Measurements from ENCODE around the gene ESRRG.

The ESRRG gene

DNA sequence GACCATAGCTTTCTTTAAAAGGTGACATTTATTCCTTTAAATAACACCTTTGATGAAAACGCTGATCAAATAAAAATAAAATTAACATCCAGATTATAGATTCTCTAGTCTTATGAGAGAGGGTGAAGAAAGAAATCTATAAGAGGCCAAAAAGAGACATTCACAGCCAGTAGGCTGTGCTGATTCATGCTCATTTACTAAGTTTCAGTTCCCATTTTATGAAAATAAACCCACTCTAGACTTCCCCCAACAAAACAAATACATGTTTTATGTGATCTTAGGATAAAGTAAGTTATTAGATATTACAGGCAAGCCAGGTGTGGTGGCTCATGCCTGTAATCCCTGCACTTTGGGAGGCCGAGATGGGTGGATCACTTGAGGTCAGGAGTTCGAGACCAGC, 21.1 kb downstream of the ESRRG start:
- peak; percentile 11 for DNase-seq

DNA sequence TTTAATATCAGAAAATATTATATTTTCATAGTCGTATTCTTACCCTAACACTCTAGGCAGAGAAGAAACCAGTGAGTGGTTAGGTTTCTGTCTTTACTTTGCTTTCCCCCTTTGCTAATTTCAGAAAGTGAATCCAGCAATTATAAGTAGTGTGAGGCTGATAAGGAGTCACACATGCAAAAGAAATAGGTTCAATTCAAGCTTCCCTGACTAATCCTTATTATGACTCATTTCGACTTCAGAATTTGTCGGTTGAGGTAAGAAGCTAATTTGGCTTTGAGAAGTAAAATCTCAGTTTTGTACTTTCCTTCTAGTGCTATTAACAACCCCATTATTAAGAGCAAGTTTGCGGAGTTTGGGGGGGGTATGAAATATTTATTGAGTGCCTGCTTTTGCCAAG, 22.4 kb downstream of the ESRRG start:
- no peak for DNase-seq

DNA sequence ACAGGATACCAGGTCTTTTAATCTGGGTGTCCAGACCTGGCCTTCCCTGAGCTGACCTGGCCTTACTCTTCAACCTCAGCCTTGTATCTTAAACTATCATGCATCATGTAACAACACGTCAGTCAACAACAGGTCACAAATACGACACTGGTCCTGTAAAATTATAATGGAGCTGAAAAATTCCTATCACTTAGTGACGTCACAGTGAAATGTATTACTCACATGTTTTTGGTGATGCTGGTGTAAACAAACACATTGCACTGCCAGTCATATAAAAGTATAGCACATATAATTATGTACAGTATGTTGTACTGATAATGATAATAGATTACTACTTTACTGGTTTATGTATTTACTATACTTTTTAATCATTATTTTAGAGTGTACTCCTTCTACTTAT, 31.5 kb downstream of the ESRRG start:
- DNase-seq, result no peak

DNA sequence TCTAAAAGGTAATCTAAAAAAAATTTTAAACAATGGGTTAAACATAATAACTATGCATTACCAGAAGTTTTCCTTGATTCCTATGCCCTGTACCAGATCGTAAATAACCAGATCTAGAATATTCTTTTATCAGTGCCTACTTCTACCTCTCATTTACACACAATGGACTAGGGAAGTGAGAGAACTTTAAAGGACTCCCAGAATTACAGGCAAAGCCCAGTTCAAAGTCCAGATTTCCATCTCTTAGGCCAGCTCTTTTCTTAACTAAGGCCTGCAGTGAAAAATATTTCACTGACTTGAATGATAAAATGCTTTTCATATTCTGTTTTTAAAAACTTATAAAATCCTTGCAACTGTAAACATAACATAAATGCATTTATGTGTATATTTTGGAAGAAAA, 32.6 kb downstream of the ESRRG start:
- no peak for DNase-seq

DNA sequence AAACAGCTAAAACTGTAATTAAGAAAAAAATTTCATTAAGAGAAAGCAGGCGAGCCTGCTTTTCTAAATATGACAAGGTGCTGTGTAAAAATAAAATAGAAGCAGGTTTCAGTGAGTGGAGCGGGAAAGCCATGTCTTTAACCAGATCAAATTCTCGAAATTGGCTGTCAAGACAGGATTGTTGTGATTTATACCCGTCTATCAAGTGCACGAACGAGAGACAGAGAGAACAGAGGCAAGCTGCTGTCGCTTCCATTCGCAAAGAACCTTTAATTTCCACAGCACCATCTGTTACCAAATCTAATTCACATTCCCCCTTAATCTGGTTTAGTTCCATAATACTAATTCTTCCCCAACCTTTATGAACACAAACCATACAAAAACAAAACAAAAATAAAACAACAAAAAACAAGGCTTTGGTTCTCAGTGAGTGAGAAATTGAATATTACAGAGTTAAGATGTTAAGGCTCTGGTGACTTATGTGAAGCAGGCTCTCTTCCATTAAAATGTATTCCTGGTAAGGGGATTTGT, 35.0 kb downstream of the ESRRG start:
- no peak for DNase-seq

DNA sequence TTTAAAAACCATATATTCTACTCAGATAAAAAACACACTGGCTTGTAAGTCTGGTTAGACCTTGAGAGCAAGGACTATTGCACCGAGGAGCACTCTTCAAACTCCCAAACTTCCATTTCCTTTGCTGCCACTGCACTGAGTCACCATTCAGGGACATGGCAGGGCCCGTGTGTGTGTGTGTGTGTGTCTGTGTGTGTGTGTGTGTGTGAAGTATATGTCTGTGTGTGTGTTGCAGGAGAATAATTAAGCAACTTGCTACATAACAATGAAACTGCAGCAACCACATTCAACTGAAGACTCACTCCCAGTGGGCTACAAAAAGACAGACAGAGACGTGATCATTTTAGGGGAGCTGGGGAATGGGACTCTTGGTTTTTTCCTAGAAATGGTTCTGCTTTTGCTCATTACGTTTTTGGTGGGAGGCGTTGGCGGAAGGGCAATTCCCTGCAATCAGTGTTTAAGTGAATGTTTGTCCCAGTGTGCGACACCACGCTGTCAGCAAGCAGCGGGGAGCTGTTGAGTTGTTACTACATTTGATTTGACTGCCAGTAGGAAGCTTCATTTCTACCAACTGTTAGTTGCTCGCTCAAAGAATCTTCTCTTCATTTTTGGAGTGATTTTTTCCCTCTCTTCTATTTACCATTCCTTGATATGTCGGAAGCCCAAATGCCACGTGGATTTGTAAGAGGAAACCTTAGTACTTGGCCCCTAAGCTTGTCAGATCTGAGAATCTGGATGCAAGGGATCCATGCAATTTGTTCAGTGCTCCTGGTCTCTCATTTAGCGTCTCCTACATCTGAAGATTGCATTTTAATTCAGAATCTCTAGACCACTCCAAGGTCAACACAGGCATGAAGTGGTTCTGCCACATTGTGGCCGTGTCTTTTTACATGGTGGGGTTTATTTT, 36.1 kb downstream of the ESRRG start:
- DNase-seq, result no peak

DNA sequence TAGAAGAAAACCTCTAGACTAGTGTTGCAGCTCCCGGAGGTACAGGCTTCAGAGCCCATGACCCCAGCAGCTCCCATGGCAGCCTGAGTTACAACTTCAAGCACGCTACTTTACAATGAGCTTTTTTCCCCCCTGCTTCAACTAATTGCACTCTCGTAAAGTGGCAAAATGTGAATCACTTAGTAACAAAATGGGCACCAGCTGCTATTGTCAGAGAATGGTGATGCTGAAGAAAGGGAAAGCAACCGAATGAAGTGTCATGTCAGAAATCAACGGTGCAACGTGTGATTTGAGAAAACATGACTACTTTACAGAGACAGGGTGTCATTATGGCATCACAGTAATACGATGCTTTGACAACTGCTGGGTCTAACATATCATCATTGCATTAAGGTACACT, 40.5 kb downstream of the ESRRG start:
- no peak for DNase-seq

DNA sequence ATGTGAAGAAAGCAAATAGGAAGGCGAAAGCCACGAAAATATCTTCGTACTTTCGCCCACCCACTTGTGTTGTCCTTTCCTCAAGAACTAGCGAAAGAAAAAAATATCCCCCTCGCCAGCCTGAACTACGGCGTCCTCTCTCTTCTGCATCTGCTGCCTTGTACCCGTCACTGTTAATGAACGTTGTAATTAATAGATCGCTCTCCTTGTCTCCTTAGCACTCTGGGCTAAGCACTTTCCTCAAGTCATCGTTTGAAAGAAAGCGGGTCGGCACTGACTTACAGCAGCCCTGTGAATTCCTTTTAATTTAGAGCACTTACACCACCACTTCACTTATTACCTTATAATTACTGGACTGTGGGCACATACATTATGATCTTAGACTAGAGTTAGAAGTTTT, 44.1 kb downstream of the ESRRG start:
- DNase-seq, result no peak

DNA sequence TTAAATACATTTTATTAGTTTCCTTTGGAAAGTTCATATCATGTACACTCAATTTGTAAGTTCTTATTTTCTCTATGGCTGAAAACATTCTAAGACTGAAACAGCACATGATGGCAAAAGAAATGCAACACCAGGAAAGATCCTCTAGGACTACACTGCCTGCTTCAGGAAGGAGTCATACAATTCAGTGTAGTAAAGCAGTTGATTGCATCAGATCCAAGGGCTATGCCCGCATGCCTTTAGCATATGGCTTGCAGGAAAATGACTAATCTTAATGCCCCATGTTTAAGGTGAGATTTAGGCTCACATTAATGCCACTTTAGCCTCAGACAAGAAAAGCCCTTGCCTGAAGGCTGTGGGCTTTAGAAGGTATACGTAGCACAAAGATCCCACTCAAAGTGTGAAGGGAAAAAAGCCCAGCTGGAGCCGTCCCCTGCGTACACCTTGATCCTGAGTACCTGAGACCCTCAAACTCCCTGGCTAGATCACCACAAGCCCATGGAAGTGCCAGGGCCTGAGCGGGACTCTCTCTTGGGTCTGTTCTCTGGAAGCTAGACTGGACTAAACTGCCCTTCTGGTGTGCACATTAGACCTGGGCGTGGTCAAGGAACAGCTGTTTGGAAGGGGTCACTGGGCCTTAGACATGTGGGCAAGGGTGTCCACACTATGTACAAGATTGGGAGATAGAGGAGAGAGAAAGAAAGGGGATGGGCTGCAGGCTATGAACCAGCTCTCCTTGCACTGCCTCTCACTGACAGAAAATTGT, 52.9 kb downstream of the ESRRG start:
- DNase-seq, result no peak

DNA sequence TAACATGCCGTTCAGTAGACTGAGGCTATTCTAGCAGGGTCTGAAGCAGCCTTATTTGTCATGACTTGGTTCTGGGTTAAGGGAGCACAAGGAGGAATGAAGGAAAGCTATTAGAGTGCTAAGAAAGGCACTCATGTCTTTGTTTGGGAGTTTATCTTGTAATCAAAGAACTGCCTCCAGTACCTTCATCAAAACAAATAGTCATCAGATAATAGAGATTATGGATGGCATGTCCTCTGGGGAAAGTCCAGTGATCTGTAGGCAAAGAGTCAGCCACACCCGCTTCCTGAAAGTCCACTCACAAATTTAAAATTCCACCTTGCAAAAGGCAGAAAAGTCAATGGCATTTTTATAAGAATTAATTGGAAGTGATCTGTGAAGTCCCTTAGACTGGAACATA, 56.8 kb downstream of the ESRRG start:
- no peak for DNase-seq

DNA sequence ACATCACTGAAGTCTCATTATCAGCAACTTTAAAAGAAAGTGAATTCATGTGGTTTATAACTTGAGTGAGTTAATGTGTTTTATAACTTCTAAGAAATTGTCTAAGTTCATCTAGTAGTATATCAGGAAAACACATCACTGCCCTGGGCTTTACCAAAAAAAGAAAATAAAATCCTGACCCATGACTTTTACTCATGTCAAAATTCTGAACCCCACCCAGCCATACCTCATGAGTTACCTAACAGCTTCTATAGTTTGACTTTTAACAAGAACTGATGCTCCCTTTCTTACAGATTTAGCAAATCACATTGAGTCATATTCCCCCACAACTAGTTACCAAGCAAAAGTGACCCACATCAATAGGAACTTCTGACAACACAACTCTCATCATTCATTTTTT, 57.4 kb downstream of the ESRRG start:
- no peak for DNase-seq

DNA sequence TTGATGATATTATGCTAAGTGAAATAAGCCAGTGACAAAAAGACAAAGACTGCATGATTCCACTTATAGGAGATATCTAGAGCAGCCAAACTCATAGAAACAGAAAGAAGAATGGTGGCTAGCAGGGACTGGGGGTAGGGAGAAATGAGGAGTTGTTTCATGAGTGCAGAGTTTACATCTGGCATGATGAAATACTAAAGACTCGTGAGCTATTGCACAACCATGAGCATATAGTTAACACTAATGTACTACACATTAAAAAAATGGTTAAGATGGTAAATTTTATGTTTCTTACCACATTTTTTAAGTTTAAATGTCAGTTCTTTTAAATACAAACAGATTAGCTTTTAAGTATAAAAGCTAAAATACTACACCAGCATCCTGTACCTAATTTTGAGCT, 57.8 kb downstream of the ESRRG start:
- DNase-seq, result peak; percentile 47

DNA sequence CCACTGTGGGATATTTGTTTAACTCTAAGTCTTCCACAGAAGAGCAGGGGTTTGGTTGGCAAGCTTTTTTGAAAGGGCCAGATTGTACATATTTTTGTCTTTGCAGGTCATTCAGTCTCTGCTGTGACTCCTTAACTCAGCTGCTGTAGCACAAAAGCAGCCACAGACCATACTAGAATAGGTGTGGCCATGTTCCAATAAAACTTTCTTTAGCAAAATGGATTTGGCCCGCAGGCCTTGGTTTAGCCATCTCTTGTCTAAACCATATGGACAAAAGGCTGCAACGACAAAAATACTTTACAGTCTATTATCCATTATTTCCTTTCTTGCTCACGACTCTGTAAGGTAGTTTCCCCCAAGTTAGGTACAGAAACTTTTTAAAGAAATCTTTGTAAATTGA, 60.5 kb downstream of the ESRRG start:
- DNase-seq, result no peak

DNA sequence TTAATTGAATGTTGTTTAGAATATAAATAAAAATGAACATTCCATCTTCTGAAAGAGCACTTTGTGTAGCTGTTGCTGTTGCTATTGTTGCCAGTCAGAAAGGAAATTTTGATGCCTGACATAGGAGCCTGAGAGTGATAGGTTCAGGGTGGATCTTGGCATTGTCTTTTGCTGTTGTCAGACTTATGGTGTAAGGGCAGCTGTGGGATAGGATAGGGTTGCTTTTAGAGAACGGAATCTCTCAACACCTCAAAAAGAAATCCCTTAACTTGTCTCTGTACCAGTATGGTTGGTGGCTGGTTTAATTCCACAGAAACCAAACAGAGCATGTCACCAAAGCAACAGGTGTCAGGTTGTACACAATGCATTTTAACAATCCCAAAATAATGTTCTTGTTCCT, 62.7 kb downstream of the ESRRG start:
- DNase-seq, result no peak

DNA sequence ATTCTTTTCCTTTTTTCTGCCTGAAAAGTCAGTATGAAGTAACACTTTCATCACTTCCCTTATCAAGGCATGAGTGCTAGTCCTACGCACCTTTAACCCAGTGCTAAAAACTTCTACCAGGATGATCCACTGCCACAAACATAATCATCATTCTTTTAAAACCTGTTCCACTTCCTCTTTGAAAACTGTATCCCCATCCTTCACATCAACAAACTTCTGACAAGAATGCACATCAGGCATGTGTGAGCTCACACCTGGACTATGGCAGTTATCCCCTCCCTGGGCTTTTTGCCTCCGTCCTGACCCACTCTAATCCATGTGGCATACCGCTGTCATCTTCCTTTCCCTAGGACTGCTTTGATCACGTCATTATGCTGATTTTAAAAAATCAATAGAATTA, 70.2 kb downstream of the ESRRG start:
- no peak for DNase-seq

DNA sequence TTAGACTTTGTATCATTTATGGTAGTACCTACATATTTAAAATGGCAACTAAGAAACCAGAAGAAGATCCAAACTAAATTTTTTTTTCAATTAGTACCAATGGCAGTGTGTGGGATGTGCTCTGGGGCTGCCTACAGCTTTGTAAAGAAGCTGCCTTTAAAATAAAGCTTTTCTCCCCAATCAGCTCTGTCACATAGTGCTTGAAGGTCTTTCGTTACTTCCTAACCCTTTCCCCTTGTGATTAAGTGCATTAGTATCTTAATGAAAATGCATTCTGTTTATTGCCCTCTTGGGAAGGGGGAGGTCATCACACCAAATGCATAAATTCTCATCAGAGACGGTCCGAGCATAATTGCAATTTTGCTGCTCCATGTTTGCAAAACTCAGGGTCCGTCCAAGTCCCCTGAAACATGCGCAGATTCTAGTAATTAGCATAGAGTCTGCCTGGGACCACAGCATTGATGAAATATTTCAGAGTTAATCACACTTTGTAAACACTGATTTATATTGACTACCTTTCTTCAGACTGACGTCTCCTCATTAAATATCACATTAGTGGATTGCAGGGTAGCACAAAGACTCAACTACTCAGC, 71.3 kb downstream of the ESRRG start:
- no peak for DNase-seq

DNA sequence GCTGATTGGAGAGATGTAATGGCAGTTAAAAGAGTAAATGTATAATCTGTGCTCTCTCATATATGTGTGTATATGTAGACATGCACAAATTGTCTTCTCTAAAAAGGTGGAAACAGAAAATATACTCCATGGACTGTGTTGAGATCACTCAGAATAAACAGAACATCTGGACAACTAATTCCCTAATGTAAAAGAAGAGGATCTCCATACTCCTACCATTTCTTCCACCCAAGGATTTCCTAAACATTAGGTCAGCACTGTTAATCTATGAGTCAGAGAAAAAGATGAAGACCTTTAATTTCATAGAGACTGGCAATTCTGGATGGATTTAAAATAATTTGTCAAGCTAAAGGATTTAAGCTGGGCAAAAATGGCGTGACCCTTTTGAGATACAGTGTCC, 80.1 kb downstream of the ESRRG start:
- DNase-seq, result no peak

DNA sequence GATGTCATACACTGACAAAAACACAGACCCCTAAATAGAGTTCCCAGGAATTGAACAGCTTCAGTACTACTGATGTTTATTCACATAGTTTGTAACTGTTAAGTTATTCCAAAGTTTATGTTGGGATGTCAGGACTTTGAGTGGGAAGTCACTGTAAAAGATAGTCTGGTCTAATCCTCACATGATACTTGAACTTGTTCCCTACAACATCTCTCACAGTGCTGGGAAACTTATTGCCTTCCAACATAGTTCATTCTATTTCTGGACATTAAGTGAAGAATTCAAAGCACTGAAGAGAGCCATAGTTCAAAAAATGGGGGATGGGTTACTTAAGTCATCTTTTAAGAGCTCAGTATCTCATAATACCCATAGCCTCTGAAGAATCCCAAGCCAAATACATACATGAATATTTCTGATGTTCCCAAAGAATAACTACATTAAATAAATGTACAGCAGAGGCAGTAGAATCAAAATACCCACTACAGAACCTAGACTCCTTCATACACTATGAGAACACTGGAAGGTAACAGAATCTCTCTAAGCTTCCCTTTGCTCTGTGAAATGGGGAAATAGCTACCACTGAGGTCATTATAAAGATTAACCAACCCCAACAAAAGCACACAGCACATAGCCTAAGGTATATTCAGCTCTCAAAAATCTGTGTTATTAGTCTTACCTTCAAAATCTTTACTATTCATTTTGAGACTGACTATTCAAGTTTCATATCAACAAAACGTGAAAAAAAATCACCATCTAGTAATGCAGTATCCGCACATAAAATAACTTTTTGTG, 81.4 kb downstream of the ESRRG start:
- no peak for DNase-seq

DNA sequence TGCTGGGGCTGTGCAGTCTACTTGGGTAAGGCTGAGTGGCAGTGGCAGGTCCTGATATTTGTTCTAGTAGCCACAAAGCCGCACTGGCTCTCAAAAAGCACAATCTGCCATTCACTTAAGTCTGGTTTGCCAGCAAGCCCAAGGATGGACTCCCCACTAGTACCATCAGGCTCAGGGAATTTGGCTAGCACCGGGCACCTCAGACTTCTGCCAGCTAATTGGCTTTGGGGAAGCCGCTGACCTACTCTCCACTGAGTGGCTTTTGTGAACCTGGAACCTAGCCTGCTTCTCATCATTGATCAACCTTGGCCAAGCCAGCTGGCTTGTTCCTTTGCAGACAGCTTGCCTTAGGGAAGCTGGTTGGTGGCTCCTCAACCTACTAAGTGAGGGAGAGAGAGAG, 83.1 kb downstream of the ESRRG start:
- no peak for DNase-seq

DNA sequence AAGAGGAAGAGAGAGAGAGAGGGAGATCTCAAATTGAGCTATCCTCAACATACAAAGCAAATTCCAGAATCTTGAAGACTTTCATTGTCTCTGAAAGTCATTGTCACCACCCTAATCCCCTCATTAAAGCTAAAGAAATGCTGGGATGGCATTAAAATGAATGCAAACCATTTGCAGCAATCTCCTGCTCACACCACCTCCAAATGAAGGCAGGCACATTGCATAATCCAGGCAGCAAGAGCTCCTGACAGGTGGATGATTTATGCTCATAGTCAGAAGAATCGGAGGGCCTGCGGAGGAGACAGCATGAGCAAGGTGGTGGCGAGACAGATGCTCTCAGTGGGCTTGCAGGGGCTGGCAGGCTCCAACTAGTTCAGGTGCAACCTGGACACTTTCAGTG, 90.2 kb downstream of the ESRRG start:
- DNase-seq, result no peak

DNA sequence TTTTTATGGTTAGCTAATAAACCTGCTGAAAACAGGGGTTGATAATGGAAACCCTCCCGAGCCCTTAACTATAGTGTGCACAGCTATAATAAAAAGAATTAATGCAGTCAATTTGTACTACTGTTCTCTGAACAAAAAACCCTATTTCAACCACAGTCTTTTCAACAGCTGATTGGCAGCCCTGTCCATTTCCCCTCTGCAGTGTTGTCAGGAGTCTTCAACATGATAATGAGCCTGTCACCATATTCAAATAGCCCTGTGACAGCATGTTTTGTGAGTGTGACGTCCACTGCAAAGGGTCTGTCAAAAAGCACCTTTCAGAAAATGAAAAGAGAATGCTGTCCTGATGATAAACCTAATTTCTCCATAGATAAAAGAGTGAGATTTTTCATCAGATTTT, 92.7 kb downstream of the ESRRG start:
- DNase-seq, result no peak

DNA sequence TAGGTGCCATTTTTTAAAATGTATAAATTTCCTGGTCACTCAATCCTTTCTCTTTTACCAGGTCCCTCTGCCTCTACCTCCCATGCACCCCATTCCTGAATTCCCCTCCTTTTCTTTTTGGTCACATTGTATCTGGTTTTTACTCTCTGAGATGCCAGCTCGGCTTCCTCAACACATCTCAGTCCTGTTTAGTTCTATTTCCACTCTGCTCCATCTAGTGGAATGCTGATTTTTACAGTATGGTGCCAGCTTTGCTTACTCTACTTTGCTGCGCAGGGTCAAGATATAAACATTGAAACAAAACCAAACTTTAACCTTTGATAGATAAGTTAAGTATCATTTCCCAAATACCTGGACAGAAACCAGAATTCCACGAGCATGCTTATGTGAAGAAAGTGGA, 96.0 kb downstream of the ESRRG start:
- no peak for DNase-seq
